Effector memory CD4-positive, alpha-beta T cell (primary cell): Measurements from ENCODE around the gene PTPRM.
"Not testable (repeated sequence)": the region's sequence is repeated elsewhere in the genome, so short reads cannot be mapped to it uniquely, and the experiment has no call there.

Source experiments
- DNase-seq, 3 donors: peaks; one replicate each; pipeline ENCODE4 v3.0.0-alpha.2; 2020
- H3K27ac ChIP-seq: 2 replicates; pipeline ENCODE4 v1.7.0; 2013; ENCODE audit warnings: mild to moderate bottlenecking, low read length, moderate library complexity; ENCODE audit not compliant: insufficient read depth, poor library complexity, severe bottlenecking
- H3K27me3 ChIP-seq: replicated peaks from 2 replicates; pipeline ENCODE4 v1.7.0; 2013; ENCODE audit warnings: mild to moderate bottlenecking, low read length; ENCODE audit not compliant: insufficient read depth, control insufficient read depth, poor library complexity, severe bottlenecking
- H3K36me3 ChIP-seq: 2 replicates; pipeline ENCODE4 v1.7.0; 2013; ENCODE audit warnings: mild to moderate bottlenecking, low read length, moderate library complexity; ENCODE audit not compliant: control insufficient read depth, insufficient read depth
- H3K4me1 ChIP-seq: 2 replicates; pipeline ENCODE4 v1.7.0; 2013; ENCODE audit warnings: low read length, mild to moderate bottlenecking; ENCODE audit not compliant: control insufficient read depth, insufficient read depth, poor library complexity, severe bottlenecking
- H3K4me3 ChIP-seq: 2 replicates; pipeline ENCODE4 v1.7.0; 2013; ENCODE audit warnings: low read length, low read depth, mild to moderate bottlenecking; ENCODE audit not compliant: insufficient read depth, poor library complexity, severe bottlenecking
- H3K9me3 ChIP-seq: 2 replicates; pipeline ENCODE4 v1.7.0; 2013; ENCODE audit warnings: mild to moderate bottlenecking, low read length, moderate library complexity; ENCODE audit not compliant: control insufficient read depth

Gene PTPRM

GRCh38 chr18:7946734-7947377, 379.7 kb downstream of the PTPRM start:
- DNase-seq = no peak
- Histone ChIP-seq H3K4me3 (peak overlapping the region; percentile 30), H3K4me1 (no peaks in the 10 kb centered on the region), H3K27ac (no peak overlapping the region), H3K9me3 (no peaks in the 10 kb centered on the region), H3K27me3 (no peaks in the 10 kb centered on the region), H3K36me3 (no peaks in the 10 kb centered on the region)

GRCh38 chr18:7950380-7951136, 383.4 kb downstream of the PTPRM start:
- H3K4me3 ChIP-seq = no peak overlapping the region
- H3K27me3 ChIP-seq = no peaks in the 10 kb centered on the region
- H3K9me3 ChIP-seq = no peaks in the 10 kb centered on the region
- H3K4me1 ChIP-seq = peaks cover 2% of the 10 kb centered on the region
- peak in 1 of 3 donors; percentile 19 for DNase-seq
- H3K27ac ChIP-seq = no peak overlapping the region
- H3K36me3 ChIP-seq = no peaks in the 10 kb centered on the region

- no peak overlapping the region for H3K27ac ChIP-seq
These were observed 386.2 kb downstream of the PTPRM start for GRCh38 chr18:7953095-7953958.

GRCh38 chr18:7954238-7954637, 387.1 kb downstream of the PTPRM start:
- H3K9me3 ChIP-seq = no peaks in the 10 kb centered on the region
- DNase-seq = no peak

More at GRCh38 chr18:7953095-7953958, 386.2 kb downstream of the PTPRM start:
- Histone ChIP-seq H3K4me3 (peak overlapping the region; percentile 2), H3K27me3 (no peaks in the 10 kb centered on the region), H3K4me1 (peaks cover 9% of the 10 kb centered on the region), H3K9me3 (no peaks in the 10 kb centered on the region), H3K36me3 (no peaks in the 10 kb centered on the region)
- no peak for DNase-seq

GRCh38 chr18:7955175-7955574, 388.1 kb downstream of the PTPRM start:
- no peak for DNase-seq
- H3K27ac ChIP-seq = no peak overlapping the region
- no peak overlapping the region for H3K4me3 ChIP-seq
- H3K36me3 ChIP-seq = no peaks in the 10 kb centered on the region
- H3K4me1 ChIP-seq = peaks cover 9% of the 10 kb centered on the region
- H3K9me3 ChIP-seq = no peaks in the 10 kb centered on the region
- no peaks in the 10 kb centered on the region for H3K27me3 ChIP-seq

More at GRCh38 chr18:7954238-7954637, 387.1 kb downstream of the PTPRM start:
- no peaks in the 10 kb centered on the region for H3K36me3 ChIP-seq
- no peaks in the 10 kb centered on the region for H3K27me3 ChIP-seq
- H3K27ac ChIP-seq = no peak overlapping the region
- peaks cover 9% of the 10 kb centered on the region for H3K4me1 ChIP-seq
- H3K4me3 ChIP-seq = no peak overlapping the region

- Histone ChIP-seq H3K9me3 (no peaks in the 10 kb centered on the region), H3K36me3 (no peaks in the 10 kb centered on the region), H3K27me3 (no peaks in the 10 kb centered on the region), H3K4me1 (peaks cover 9% of the 10 kb centered on the region), H3K4me3 (no peak overlapping the region), H3K27ac (peak overlapping the region; percentile 12)
- DNase-seq = no peak
These were observed 390.2 kb downstream of the PTPRM start for GRCh38 chr18:7957297-7957696.

- H3K4me3 ChIP-seq = peak overlapping the region; percentile 47
- no peak for DNase-seq
- peak overlapping the region; percentile 57 for H3K27ac ChIP-seq
- H3K4me1 ChIP-seq = peaks cover 9% of the 10 kb centered on the region
- no peaks in the 10 kb centered on the region for H3K9me3 ChIP-seq
- no peaks in the 10 kb centered on the region for H3K27me3 ChIP-seq
- H3K36me3 ChIP-seq = no peaks in the 10 kb centered on the region
These were observed 391.2 kb downstream of the PTPRM start for GRCh38 chr18:7958081-7958896.

GRCh38 chr18:7958897-7959146, 391.7 kb downstream of the PTPRM start:
- Histone ChIP-seq H3K36me3 (no peaks in the 10 kb centered on the region), H3K4me1 (peaks cover 9% of the 10 kb centered on the region), H3K9me3 (no peaks in the 10 kb centered on the region), H3K4me3 (peak overlapping the region; percentile 47), H3K27ac (peak overlapping the region; percentile 44), H3K27me3 (no peaks in the 10 kb centered on the region)
- DNase-seq = no peak

- not testable (repeated sequence) for DNase-seq, H3K27me3 ChIP-seq, H3K4me1 ChIP-seq, H3K27ac ChIP-seq, H3K36me3 ChIP-seq, H3K9me3 ChIP-seq, H3K4me3 ChIP-seq
These were observed 399.6 kb downstream of the PTPRM start for GRCh38 chr18:7966682-7967081.
